ENCODE results near the gene PARP15. TPM values are rescaled to one million over a fixed set of nuclear protein-coding genes. Genes with fewer than 3 reads are reported as not detected.

The PARP15 gene
- total RNA-seq, 1 donor from 2014 or later: 213 TPM

- intact Hi-C loops (cut with micrococcal nuclease): loop anchor here (2.0 kb wide), 1 partner anchor 58 kb away; no protein-coding TSS in a partner anchor
- Mint-ChIP-seq H3K9me3 (no peaks in the 10 kb centered on the region), H3K36me3 (ENCODE audit: low read depth) (peaks cover 85% of the 10 kb centered on the region), H3K4me3 (no peak overlapping the region), H3K27me3 (no peaks in the 10 kb centered on the region), H3K4me1 (peaks cover 77% of the 10 kb centered on the region), H3K27ac (peak overlapping the region; percentile 76)
- DNase-seq (no peak), ATAC-seq (ENCODE audit: low read depth) (no peak)
- POLR2A ChIA-PET: interaction anchor here (1.0 to 6.7 kb wide), 10 partner anchors 10 to 77 kb away, joined by 3 to 72 read pairs (median 8); partner anchors contain the start of genes DTX3L, PARP15 and PARP9
- no peak for TF ChIP-seq CTCF (IDR thresholded peaks at IDR 0.05)
- CTCF ChIA-PET: interaction anchor here (1.2 to 5.7 kb wide), 3 partner anchors 46 to 61 kb away, joined by 4 to 36 read pairs (median 5); partner anchors contain the start of gene PARP14
Measured at GRCh38 chr3:122620399-122620798, 42.9 kb downstream of the PARP15 start.

GRCh38 chr3:122621112-122621511, 43.7 kb downstream of the PARP15 start:
- peak overlapping the region; percentile 56 for H3K4me3 Mint-ChIP-seq
- peak; percentile 38 for ATAC-seq (ENCODE audit: low read depth)
- no peak for TF ChIP-seq CTCF (IDR thresholded peaks at IDR 0.05)
- no peaks in the 10 kb centered on the region for H3K9me3 Mint-ChIP-seq
- H3K36me3 Mint-ChIP-seq (ENCODE audit: low read depth): peaks cover 84% of the 10 kb centered on the region
- POLR2A ChIA-PET: interaction anchor here (0.8 to 6.7 kb wide), 13 partner anchors 10 to 172 kb away, joined by 3 to 72 read pairs (median 4); partner anchors contain the start of genes DTX3L, HSPBAP1, PARP15 and PARP9
- no peaks in the 10 kb centered on the region for H3K27me3 Mint-ChIP-seq
- CTCF ChIA-PET: interaction anchor here (0.7 to 5.7 kb wide), 6 partner anchors 43 to 61 kb away, joined by 3 to 36 read pairs (median 4); partner anchors contain the start of genes PARP14 and PARP15
- peaks cover 73% of the 10 kb centered on the region for H3K4me1 Mint-ChIP-seq
- intact Hi-C loops (cut with micrococcal nuclease): loop anchor here (1.0 to 2.0 kb wide), 3 partner anchors 57 to 61 kb away; partner anchors contain the start of genes DTX3L and PARP9
- no peak for DNase-seq
- H3K27ac Mint-ChIP-seq: peak overlapping the region; percentile 85

GRCh38 chr3:122623031-122623829, 45.8 kb downstream of the PARP15 start:
- peak overlapping the region; percentile 85 for H3K27ac Mint-ChIP-seq
- ATAC-seq (ENCODE audit: low read depth) (peak; percentile 42), DNase-seq (no peak)
- ChIA-PET CTCF (no interaction called here), POLR2A (interaction anchor here (0.9 to 1.6 kb wide), 2 partner anchors 45 to 56 kb away, joined by 3 to 4 read pairs; no protein-coding TSS in a partner anchor)
- intact Hi-C loops (cut with micrococcal nuclease): loop anchor here (2.0 kb wide), 1 partner anchor 34 kb away; no protein-coding TSS in a partner anchor
- H3K36me3 Mint-ChIP-seq (ENCODE audit: low read depth): peaks cover 90% of the 10 kb centered on the region
- no peaks in the 10 kb centered on the region for H3K27me3 Mint-ChIP-seq
- H3K4me1 Mint-ChIP-seq: peaks cover 72% of the 10 kb centered on the region
- H3K4me3 Mint-ChIP-seq: no peak overlapping the region
- H3K9me3 Mint-ChIP-seq: no peaks in the 10 kb centered on the region
- no peak for TF ChIP-seq CTCF (IDR thresholded peaks at IDR 0.05)

GRCh38 chr3:122626515-122627180, 49.2 kb downstream of the PARP15 start:
- DNase-seq: no peak
- H3K9me3 Mint-ChIP-seq: no peaks in the 10 kb centered on the region
- no peak overlapping the region for H3K4me3 Mint-ChIP-seq
- H3K27ac Mint-ChIP-seq: peak overlapping the region; percentile 46
- peaks cover 82% of the 10 kb centered on the region for H3K36me3 Mint-ChIP-seq (ENCODE audit: low read depth)
- no peak for TF ChIP-seq CTCF (IDR thresholded peaks at IDR 0.05)
- H3K27me3 Mint-ChIP-seq: no peaks in the 10 kb centered on the region
- H3K4me1 Mint-ChIP-seq: peaks cover 38% of the 10 kb centered on the region
- no peak for ATAC-seq (ENCODE audit: low read depth)
- intact Hi-C loops (cut with micrococcal nuclease): no loop called here
- ChIA-PET POLR2A (interaction anchor here (0.6 to 1.6 kb wide), 3 partner anchors 8 to 62 kb away, joined by 3 to 6 read pairs (median 3); partner anchors contain the start of genes DTX3L and PARP9), CTCF (no interaction called here)
